ENCODE measurements around the gene EXOSC9. TPM values are rescaled to one million over a fixed set of nuclear protein-coding genes. Genes with fewer than 3 reads are reported as not detected.

The EXOSC9 gene
- total RNA-seq, 1 experiment from 2014 or later = 69.1 TPM

GRCh38 chr4:121799208-121799823 is 1.8 kb upstream of the EXOSC9 start:
- WGBS (ENCODE audit: extremely low coverage, insufficient read length, low lambda C conversion rate) = no CpG with 5 or more reads among the region's 2 CpGs
- Histone ChIP-seq H4K20me1 (ENCODE audit: control insufficient read depth, insufficient read depth, insufficient read length) (no peaks in the 10 kb centered on the region), H3K79me1 (ENCODE audit: insufficient read depth, low read depth, low read length, poor library complexity, severe bottlenecking) (no peaks in the 10 kb centered on the region), H3K79me2 (ENCODE audit: insufficient read depth, low read length) (peaks cover 4% of the 10 kb centered on the region; the same call in 1 of the 2 replicates), H3K23ac (ENCODE audit: insufficient read length, low read depth, low read length) (no peak overlapping the region), H3K18ac (ENCODE audit: insufficient read length, low read depth, low read length) (no peak overlapping the region), H3K23me2 (ENCODE audit: insufficient read length, low read depth, low read length, poor library complexity, severe bottlenecking) (peaks cover 7% of the 10 kb centered on the region), H4K5ac (ENCODE audit: insufficient read length, low read depth, low read length) (no peak overlapping the region), H4K91ac (ENCODE audit: insufficient read length, low read depth, low read length) (no peak overlapping the region), H3T11ph (ENCODE audit: low read length) (no peak overlapping the region), H2BK15ac (ENCODE audit: low read depth, low read length) (no peak overlapping the region), H3K4ac (ENCODE audit: low read depth, low read length) (no peak overlapping the region), H3K27ac (ENCODE audit: insufficient read length, low read depth, low read length) (no peak overlapping the region), H3K9ac (ENCODE audit: extremely low read depth, insufficient read length, low read length) (no peak overlapping the region), H3K14ac (ENCODE audit: insufficient read depth, low read length) (no peak overlapping the region), H3K56ac (ENCODE audit: insufficient read length, low read depth, low read length) (no peak overlapping the region), H3K4me2 (ENCODE audit: insufficient read depth, insufficient read length, low read length) (no peak overlapping the region), H3K27me3 (ENCODE audit: insufficient read depth, low read length) (no peaks in the 10 kb centered on the region), H2BK5ac (ENCODE audit: insufficient read length, low read length) (no peak overlapping the region), H2BK20ac (ENCODE audit: low read depth, low read length, poor library complexity, severe bottlenecking) (no peak overlapping the region), H2AFZ (ENCODE audit: low read length) (no peak overlapping the region), H2BK12ac (ENCODE audit: insufficient read length, low read depth, low read length) (no peak overlapping the region), H2BK120ac (ENCODE audit: low read depth, low read length, poor library complexity, severe bottlenecking) (no peak overlapping the region), H3K4me1 (ENCODE audit: insufficient read depth, low read length) (peaks cover 2% of the 10 kb centered on the region), H4K8ac (replicated peaks; ENCODE audit: insufficient read length, low read depth, low read length) (no peak overlapping the region), H2AK5ac (ENCODE audit: insufficient read length, low read length) (no peak overlapping the region), H3K9me3 (ENCODE audit: control insufficient read depth, low read depth, low read length) (no peaks in the 10 kb centered on the region)
- H3K4me1 Mint-ChIP-seq = peaks cover 38 to 49% of the 10 kb centered on the region in 2 experiments
- H3K27me3 Mint-ChIP-seq (ENCODE audit: low read depth) = no peaks in the 10 kb centered on the region
- no peak for DNase-seq
- peak overlapping the region in 1 of 3 experiments; percentile 32; a peak in 2 of 7 replicates for H3K27ac Mint-ChIP-seq
- H3K9me3 Mint-ChIP-seq = no peaks in the 10 kb centered on the region
- peaks cover 9 to 24% (median 14%) of the 10 kb centered on the region in 3 experiments for H3K36me3 Mint-ChIP-seq (ENCODE audit: insufficient read depth in 1 of 3, low read depth in 3 of 3)
- TF ChIP-seq CTCF (conservative IDR thresholded peaks at IDR 0.05) = no peak
- H3K4me3 Mint-ChIP-seq = no peak overlapping the region; a peak in 1 of 5 replicates

All from H9 (cell line).